ENCODE data around the gene JAKMIP3. TPM values are rescaled to one million over a fixed set of nuclear protein-coding genes. Genes with fewer than 3 reads are reported as not detected.

Gene JAKMIP3
- total RNA-seq, 2 donors from 2014 or later: 0.06 to 0.14 TPM

Other genes starting within 250 kb of the JAKMIP3 start
- gene PPP2R2D, start 164.9 kb upstream of the JAKMIP3 start, total RNA-seq: 10 to 100 TPM; 28.5 to 30.2 TPM
- gene BNIP3, start 84.0 kb upstream of the JAKMIP3 start, total RNA-seq: 1 to 10 TPM; 4.7 to 9.4 TPM
- gene DPYSL4, start 121.0 kb downstream of the JAKMIP3 start, total RNA-seq: under 1 TPM in 1 of 2 donors, not detected in 1; 0.45 TPM
- gene STK32C, start 242.0 kb downstream of the JAKMIP3 start, total RNA-seq: 10 to 100 TPM in 1 of 2 donors, 1 to 10 TPM in 1; 8.4 to 10.0 TPM

Measured in left colon (tissue), 2 donors.